ENCODE data around the gene FAM120A. TPM values are rescaled to one million over a fixed set of nuclear protein-coding genes. Genes with fewer than 3 reads are reported as not detected.

Gene FAM120A
- total and polyA plus RNA-seq, 2 donors (not counting 1 experiment from before 2014, with no cell fraction given), result 85.8 to 136 TPM

DNA sequence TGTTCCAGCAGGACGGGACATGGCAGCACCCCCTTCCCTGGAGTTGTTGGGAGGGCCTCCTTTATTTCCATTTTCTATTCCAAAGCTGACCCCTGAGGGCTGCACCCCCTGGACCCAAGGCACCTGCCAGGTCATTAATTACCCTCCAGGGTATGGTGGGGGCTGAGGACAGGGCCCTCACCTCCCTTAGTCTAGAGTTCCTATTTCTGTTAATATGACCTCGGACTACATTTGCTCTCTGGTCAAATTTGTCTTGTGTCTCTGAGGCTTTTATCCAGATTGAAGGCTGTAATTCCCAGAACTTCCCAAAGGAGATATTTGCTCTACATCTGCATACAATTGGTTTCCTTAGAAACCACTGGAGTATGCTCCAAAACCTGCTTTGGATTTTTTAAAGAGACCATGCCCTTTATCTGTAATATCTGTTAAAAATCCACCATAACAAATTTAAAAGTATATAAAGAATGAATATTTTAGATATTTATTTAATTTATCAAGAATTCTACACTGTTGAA lies 141.7 kb downstream of the FAM120A start:
- no peaks in the 10 kb centered on the region for H3K9me3 ChIP-seq (ENCODE audit: control insufficient read depth, insufficient read depth, low read depth, low read length)
- no peaks in the 10 kb centered on the region for H4K20me1 ChIP-seq (ENCODE audit: control insufficient read depth, extremely low read depth, insufficient read depth, low read length)
- no peak for TF ChIP-seq EZH2 (IDR thresholded peaks at IDR 0.05; ENCODE audit: low read length, missing control alignments)
- TF ChIP-seq, protein P1, sequence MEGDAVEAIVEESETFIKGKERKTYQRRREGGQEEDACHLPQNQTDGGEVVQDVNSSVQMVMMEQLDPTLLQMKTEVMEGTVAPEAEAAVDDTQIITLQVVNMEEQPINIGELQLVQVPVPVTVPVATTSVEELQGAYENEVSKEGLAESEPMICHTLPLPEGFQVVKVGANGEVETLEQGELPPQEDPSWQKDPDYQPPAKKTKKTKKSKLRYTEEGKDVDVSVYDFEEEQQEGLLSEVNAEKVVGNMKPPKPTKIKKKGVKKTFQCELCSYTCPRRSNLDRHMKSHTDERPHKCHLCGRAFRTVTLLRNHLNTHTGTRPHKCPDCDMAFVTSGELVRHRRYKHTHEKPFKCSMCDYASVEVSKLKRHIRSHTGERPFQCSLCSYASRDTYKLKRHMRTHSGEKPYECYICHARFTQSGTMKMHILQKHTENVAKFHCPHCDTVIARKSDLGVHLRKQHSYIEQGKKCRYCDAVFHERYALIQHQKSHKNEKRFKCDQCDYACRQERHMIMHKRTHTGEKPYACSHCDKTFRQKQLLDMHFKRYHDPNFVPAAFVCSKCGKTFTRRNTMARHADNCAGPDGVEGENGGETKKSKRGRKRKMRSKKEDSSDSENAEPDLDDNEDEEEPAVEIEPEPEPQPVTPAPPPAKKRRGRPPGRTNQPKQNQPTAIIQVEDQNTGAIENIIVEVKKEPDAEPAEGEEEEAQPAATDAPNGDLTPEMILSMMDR (conservative IDR thresholded peaks at IDR 0.05 in 1 of 2, IDR thresholded peaks at IDR 0.05 in 1 of 2; ENCODE audit: low read depth in 1 of 2, low read length in 2 of 2), result no peak
- H3K4me2 ChIP-seq (ENCODE audit: extremely low read depth, insufficient read depth, low read length), result no peak overlapping the region
- peaks cover 34% of the 10 kb centered on the region for H3K79me2 ChIP-seq (ENCODE audit: control insufficient read depth, insufficient read depth, low read length)
- H2AFZ ChIP-seq (ENCODE audit: low read length), result no peak overlapping the region
- H3K9ac ChIP-seq (ENCODE audit: insufficient read depth, low read length), result no peak overlapping the region
- H3K4me3 ChIP-seq (replicated peaks in 1 of 4; ENCODE audit: control extremely low read depth in 1 of 4, insufficient read depth in 1 of 4, low read depth in 3 of 4, low read length in 4 of 4), result no peak overlapping the region
- DNase-seq (ENCODE audit: low read depth in 2 of 2), result no peak
- no peaks in the 10 kb centered on the region for H3K27me3 ChIP-seq (ENCODE audit: control insufficient read depth, insufficient read depth, low read length)
- H3K27ac ChIP-seq (ENCODE audit: insufficient read depth, low read length), result no peak overlapping the region
- H3K36me3 ChIP-seq (ENCODE audit: control insufficient read depth, insufficient read depth, low read length), result no peaks in the 10 kb centered on the region
- H3K4me1 ChIP-seq (ENCODE audit: control insufficient read depth, extremely low read depth, insufficient read depth, low read length), result peaks cover 9% of the 10 kb centered on the region

DNA sequence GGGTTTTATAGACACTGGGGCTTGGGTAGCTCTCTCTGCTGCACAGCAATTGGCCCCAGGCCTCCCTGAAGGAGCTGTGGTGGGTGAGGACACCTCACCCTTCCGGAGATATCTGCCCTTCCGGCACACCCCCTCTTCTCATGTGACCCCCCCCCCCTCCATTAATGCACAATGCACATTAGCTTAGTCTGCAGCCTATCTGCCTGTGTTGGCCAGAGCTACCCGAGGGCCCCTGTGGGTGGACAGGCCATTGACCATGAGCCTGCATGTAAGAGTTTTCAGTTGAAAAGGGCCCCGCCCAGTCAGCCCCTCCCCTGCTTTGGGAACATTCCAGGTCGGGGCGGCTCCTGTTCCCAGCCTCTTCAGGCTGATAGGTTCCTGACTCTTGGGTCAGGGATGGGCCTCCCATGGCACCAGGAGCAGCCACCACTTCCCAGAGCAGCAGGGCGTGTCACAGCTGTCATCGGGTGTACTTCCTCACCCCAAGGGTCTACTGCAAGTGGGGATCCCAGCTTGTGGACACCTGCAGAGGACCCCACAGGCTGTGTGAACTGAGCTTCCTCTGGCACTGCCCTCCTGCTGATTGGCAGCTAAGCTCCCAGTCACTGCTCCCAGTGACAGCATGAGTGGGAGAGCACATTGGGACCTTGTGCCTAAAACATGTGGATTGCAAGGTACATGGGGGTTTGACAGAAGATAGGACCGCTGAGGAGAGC lies 142.7 kb downstream of the FAM120A start:
- Histone ChIP-seq H3K9me3 (ENCODE audit: control insufficient read depth, insufficient read depth, low read depth, low read length) (no peaks in the 10 kb centered on the region), H3K27ac (ENCODE audit: insufficient read depth, low read length) (no peak overlapping the region), H3K4me3 (replicated peaks in 1 of 4; ENCODE audit: control extremely low read depth in 1 of 4, insufficient read depth in 1 of 4, low read depth in 3 of 4, low read length in 4 of 4) (no peak overlapping the region), H3K27me3 (ENCODE audit: control insufficient read depth, insufficient read depth, low read length) (no peaks in the 10 kb centered on the region), H3K4me1 (ENCODE audit: control insufficient read depth, extremely low read depth, insufficient read depth, low read length) (peaks cover 5% of the 10 kb centered on the region), H3K79me2 (ENCODE audit: control insufficient read depth, insufficient read depth, low read length) (peaks cover 27% of the 10 kb centered on the region), H2AFZ (ENCODE audit: low read length) (no peak overlapping the region), H3K4me2 (ENCODE audit: extremely low read depth, insufficient read depth, low read length) (no peak overlapping the region), H3K9ac (ENCODE audit: insufficient read depth, low read length) (no peak overlapping the region), H3K36me3 (ENCODE audit: control insufficient read depth, insufficient read depth, low read length) (no peaks in the 10 kb centered on the region), H4K20me1 (ENCODE audit: control insufficient read depth, extremely low read depth, insufficient read depth, low read length) (no peaks in the 10 kb centered on the region)
- DNase-seq (ENCODE audit: low read depth in 2 of 2), result no peak
- no peak for TF ChIP-seq EZH2 (IDR thresholded peaks at IDR 0.05; ENCODE audit: low read length, missing control alignments)
- TF ChIP-seq, protein P1 (conservative IDR thresholded peaks at IDR 0.05 in 1 of 2, IDR thresholded peaks at IDR 0.05 in 1 of 2; ENCODE audit: low read depth in 1 of 2, low read length in 2 of 2), result no peak

DNA sequence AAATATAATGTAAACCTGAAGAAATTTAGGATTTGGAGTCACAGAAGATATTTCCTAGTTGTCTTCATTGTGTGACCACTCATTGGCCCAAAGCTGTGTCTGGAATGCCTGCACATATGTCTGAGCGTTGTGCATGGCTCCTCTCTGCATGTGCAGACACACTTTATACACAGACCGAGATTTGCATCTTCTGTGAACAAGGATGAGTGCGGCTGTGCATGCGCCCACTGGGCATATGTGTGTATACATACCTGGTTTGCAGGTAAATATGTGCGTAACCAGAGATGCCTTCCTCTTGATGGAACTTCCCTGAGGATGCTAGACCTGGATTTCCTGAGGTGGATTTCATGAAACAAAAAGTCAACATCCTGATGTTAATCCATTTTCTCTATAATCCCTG lies 144.0 kb downstream of the FAM120A start:
- H3K9ac ChIP-seq (ENCODE audit: insufficient read depth, low read length), result no peak overlapping the region
- H4K20me1 ChIP-seq (ENCODE audit: control insufficient read depth, extremely low read depth, insufficient read depth, low read length), result no peaks in the 10 kb centered on the region
- H3K4me1 ChIP-seq (ENCODE audit: control insufficient read depth, extremely low read depth, insufficient read depth, low read length), result no peaks in the 10 kb centered on the region
- no peaks in the 10 kb centered on the region for H3K9me3 ChIP-seq (ENCODE audit: control insufficient read depth, insufficient read depth, low read depth, low read length)
- H2AFZ ChIP-seq (ENCODE audit: low read length), result no peak overlapping the region
- no peak overlapping the region for H3K27ac ChIP-seq (ENCODE audit: insufficient read depth, low read length)
- no peaks in the 10 kb centered on the region for H3K27me3 ChIP-seq (ENCODE audit: control insufficient read depth, insufficient read depth, low read length)
- no peak for DNase-seq (ENCODE audit: low read depth in 2 of 2)
- TF ChIP-seq, protein P1 (conservative IDR thresholded peaks at IDR 0.05 in 1 of 2, IDR thresholded peaks at IDR 0.05 in 1 of 2; ENCODE audit: low read depth in 1 of 2, low read length in 2 of 2), result no peak
- no peak for TF ChIP-seq EZH2 (IDR thresholded peaks at IDR 0.05; ENCODE audit: low read length, missing control alignments)
- no peak overlapping the region for H3K4me2 ChIP-seq (ENCODE audit: extremely low read depth, insufficient read depth, low read length)
- H3K36me3 ChIP-seq (ENCODE audit: control insufficient read depth, insufficient read depth, low read length), result no peaks in the 10 kb centered on the region
- no peak overlapping the region for H3K4me3 ChIP-seq (replicated peaks in 1 of 4; ENCODE audit: control extremely low read depth in 1 of 4, insufficient read depth in 1 of 4, low read depth in 3 of 4, low read length in 4 of 4)
- H3K79me2 ChIP-seq (ENCODE audit: control insufficient read depth, insufficient read depth, low read length), result peaks cover 31% of the 10 kb centered on the region

All from fibroblast of lung (primary cell).